ENCODE results near the gene GIGYF2. TPM values are rescaled to one million over a fixed set of nuclear protein-coding genes. Genes with fewer than 3 reads are reported as not detected.

GIGYF2 gene
- total RNA-seq, 2 experiments from 2014 or later, result 50.5 to 60.9 TPM

DNA sequence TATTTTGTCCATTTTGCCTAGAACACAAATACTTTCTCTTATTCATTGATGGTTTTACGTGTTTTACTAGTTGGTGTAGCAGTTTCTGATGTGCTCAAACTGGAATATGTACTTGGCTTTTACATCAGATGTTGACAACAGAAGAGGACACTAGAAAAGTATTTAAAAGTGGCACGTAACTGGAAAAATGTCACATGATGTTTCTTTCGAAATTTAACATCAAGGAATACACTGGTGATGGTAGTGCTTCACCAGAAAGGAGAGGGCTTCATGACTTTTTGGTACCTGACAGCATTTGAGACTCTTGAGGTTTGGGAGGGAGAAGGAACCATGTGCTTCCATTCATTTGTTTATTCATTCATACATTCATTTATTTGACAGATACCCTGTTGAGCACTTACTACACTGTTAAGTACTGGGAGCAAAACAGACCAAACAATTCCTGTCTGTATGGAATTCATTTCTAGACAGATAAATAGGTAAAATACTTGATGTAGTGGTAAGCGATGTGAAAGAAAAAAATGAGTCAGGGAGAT is 1.5 kb downstream of the GIGYF2 start:
- CTCF ChIA-PET (ENCODE audit: unreplicated experiment), result no interaction called here
- DNase-seq (ENCODE audit: low spot score), result no peak
- Histone ChIP-seq H3K36me3 (ENCODE audit: insufficient read depth, low read length) (peaks cover 35% of the 10 kb centered on the region), H3K27ac (ENCODE audit: low read depth, low read length, poor library complexity, severe bottlenecking) (no peak overlapping the region), H3K4me2 (ENCODE audit: low read length) (peak overlapping the region; percentile 88), H2AFZ (ENCODE audit: low read length) (no peak overlapping the region), H3K4me3 (ENCODE audit: low read depth, low read length, poor library complexity, severe bottlenecking) (peak overlapping the region; percentile 99), H3K79me2 (ENCODE audit: insufficient read depth, low read depth, low read length) (peaks cover 51% of the 10 kb centered on the region), H3K9me2 (ENCODE audit: insufficient read depth, low read length) (no peaks in the 10 kb centered on the region), H3K4me1 (ENCODE audit: insufficient read depth, low read length, poor library complexity, severe bottlenecking) (peaks cover 31% of the 10 kb centered on the region), H4K20me1 (ENCODE audit: insufficient read depth, low read length) (peaks cover 8% of the 10 kb centered on the region; the same call in 1 of the 2 replicates), H3K9me3 (ENCODE audit: low read length) (no peaks in the 10 kb centered on the region)
- BruUV-seq (replicated peaks), result TSS peak; percentile 64
- POLR2A ChIA-PET, result no interaction called here
- TF ChIP-seq, protein P1, sequence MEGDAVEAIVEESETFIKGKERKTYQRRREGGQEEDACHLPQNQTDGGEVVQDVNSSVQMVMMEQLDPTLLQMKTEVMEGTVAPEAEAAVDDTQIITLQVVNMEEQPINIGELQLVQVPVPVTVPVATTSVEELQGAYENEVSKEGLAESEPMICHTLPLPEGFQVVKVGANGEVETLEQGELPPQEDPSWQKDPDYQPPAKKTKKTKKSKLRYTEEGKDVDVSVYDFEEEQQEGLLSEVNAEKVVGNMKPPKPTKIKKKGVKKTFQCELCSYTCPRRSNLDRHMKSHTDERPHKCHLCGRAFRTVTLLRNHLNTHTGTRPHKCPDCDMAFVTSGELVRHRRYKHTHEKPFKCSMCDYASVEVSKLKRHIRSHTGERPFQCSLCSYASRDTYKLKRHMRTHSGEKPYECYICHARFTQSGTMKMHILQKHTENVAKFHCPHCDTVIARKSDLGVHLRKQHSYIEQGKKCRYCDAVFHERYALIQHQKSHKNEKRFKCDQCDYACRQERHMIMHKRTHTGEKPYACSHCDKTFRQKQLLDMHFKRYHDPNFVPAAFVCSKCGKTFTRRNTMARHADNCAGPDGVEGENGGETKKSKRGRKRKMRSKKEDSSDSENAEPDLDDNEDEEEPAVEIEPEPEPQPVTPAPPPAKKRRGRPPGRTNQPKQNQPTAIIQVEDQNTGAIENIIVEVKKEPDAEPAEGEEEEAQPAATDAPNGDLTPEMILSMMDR (conservative IDR thresholded peaks at IDR 0.05; ENCODE audit: low read length), result no peak
- no peak for TF ChIP-seq EZH2phosphoT487 (IDR thresholded peaks at IDR 0.05; ENCODE audit: borderline replicate concordance, low read depth, low read length)
- intact Hi-C loops (cut with micrococcal nuclease; ENCODE audit: unreplicated experiment), result no loop called here

GRCh38 chr2:232699110-232699509 is 2.0 kb downstream of the GIGYF2 start:
- peak overlapping the region; percentile 88 for H3K4me2 ChIP-seq (ENCODE audit: low read length)
- peaks cover 31% of the 10 kb centered on the region for H3K4me1 ChIP-seq (ENCODE audit: insufficient read depth, low read length, poor library complexity, severe bottlenecking)
- no peak overlapping the region for H3K27ac ChIP-seq (ENCODE audit: low read depth, low read length, poor library complexity, severe bottlenecking)
- TF ChIP-seq, protein P1 (conservative IDR thresholded peaks at IDR 0.05; ENCODE audit: low read length), result no peak
- no peak for TF ChIP-seq EZH2phosphoT487 (IDR thresholded peaks at IDR 0.05; ENCODE audit: borderline replicate concordance, low read depth, low read length)
- peaks cover 40% of the 10 kb centered on the region for H3K36me3 ChIP-seq (ENCODE audit: insufficient read depth, low read length)
- no peaks in the 10 kb centered on the region for H3K9me2 ChIP-seq (ENCODE audit: insufficient read depth, low read length)
- peaks cover 8% of the 10 kb centered on the region; the same call in 1 of the 2 replicates for H4K20me1 ChIP-seq (ENCODE audit: insufficient read depth, low read length)
- ChIA-PET CTCF (ENCODE audit: unreplicated experiment) (no interaction called here), POLR2A (interaction anchor here (1.5 kb wide), 1 partner anchor 15 kb away, joined by 3 read pairs; no protein-coding TSS in a partner anchor)
- no peak for DNase-seq (ENCODE audit: low spot score)
- no peak overlapping the region for H2AFZ ChIP-seq (ENCODE audit: low read length)
- peaks cover 51% of the 10 kb centered on the region for H3K79me2 ChIP-seq (ENCODE audit: insufficient read depth, low read depth, low read length)
- intact Hi-C loops (cut with micrococcal nuclease; ENCODE audit: unreplicated experiment), result no loop called here
- BruUV-seq (replicated peaks), result no TSS peak
- no peaks in the 10 kb centered on the region for H3K9me3 ChIP-seq (ENCODE audit: low read length)
- H3K4me3 ChIP-seq (ENCODE audit: low read depth, low read length, poor library complexity, severe bottlenecking), result peak overlapping the region; percentile 99

DNA sequence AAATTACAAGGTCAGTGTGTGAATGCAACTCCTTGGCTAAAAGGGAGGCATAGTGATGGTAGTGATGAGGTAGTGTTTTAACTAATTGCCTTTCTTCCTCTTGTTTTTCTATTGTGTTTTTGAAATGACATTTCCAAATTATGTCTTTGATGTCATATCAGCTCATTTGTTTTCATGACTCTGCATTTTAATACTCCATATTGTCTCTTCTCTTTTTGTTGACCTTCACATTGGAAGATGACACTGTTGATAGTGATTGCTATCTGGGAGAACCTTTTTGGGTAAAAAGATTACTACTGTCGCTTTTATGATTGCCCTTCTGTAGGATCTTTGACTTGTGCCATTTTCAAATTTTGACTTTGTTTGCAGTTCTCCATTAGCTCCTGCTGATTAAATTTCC is 3.0 kb downstream of the GIGYF2 start:
- no TSS peak for BruUV-seq (replicated peaks)
- intact Hi-C loops (cut with micrococcal nuclease; ENCODE audit: unreplicated experiment), result no loop called here
- Histone ChIP-seq H3K9me3 (ENCODE audit: low read length) (0 out of 2 replicates have a peak, but pooled peaks cover 4% of the 10 kb centered on the region), H3K4me1 (ENCODE audit: insufficient read depth, low read length, poor library complexity, severe bottlenecking) (peaks cover 31% of the 10 kb centered on the region), H3K79me2 (ENCODE audit: insufficient read depth, low read depth, low read length) (peaks cover 51% of the 10 kb centered on the region), H3K27ac (ENCODE audit: low read depth, low read length, poor library complexity, severe bottlenecking) (no peak overlapping the region), H3K36me3 (ENCODE audit: insufficient read depth, low read length) (peaks cover 49% of the 10 kb centered on the region), H3K9me2 (ENCODE audit: insufficient read depth, low read length) (no peaks in the 10 kb centered on the region), H3K4me3 (ENCODE audit: low read depth, low read length, poor library complexity, severe bottlenecking) (no peak overlapping the region), H3K4me2 (ENCODE audit: low read length) (peak overlapping the region; percentile 88; the same call in 1 of the 2 replicates), H2AFZ (ENCODE audit: low read length) (no peak overlapping the region), H4K20me1 (ENCODE audit: insufficient read depth, low read length) (peaks cover 8% of the 10 kb centered on the region; the same call in 1 of the 2 replicates)
- DNase-seq (ENCODE audit: low spot score), result no peak
- CTCF ChIA-PET (ENCODE audit: unreplicated experiment), result no interaction called here
- POLR2A ChIA-PET, result interaction anchor here (0.6 to 1.5 kb wide), 2 partner anchors 14 to 58 kb away, joined by 3 to 5 read pairs; no protein-coding TSS in a partner anchor
- TF ChIP-seq EZH2phosphoT487 (IDR thresholded peaks at IDR 0.05; ENCODE audit: borderline replicate concordance, low read depth, low read length), result no peak
- TF ChIP-seq, protein P1 (conservative IDR thresholded peaks at IDR 0.05; ENCODE audit: low read length), result no peak
